ENCODE results near the gene ZNF367.
"Not testable (repeated sequence)": the region's sequence is repeated elsewhere in the genome, so short reads cannot be mapped to it uniquely, and the experiment has no call there.

ZNF367 gene

GRCh38 chr9:96398582-96399324 lies 19.4 kb downstream of the ZNF367 start:
- no peak for DNase-seq

- no peak for DNase-seq
Observed at GRCh38 chr9:96395964-96396363, 22.2 kb downstream of the ZNF367 start.

GRCh38 chr9:96394832-96395496 lies 23.2 kb downstream of the ZNF367 start:
- no peak for DNase-seq

GRCh38 chr9:96392263-96392662 lies 25.9 kb downstream of the ZNF367 start:
- DNase-seq = no peak

- DNase-seq = no peak
Observed at GRCh38 chr9:96391021-96391765, 27.0 kb downstream of the ZNF367 start.

- no peak for DNase-seq
Observed at GRCh38 chr9:96388144-96388543, 30.0 kb downstream of the ZNF367 start.

GRCh38 chr9:96386157-96386556 lies 32.0 kb downstream of the ZNF367 start:
- DNase-seq = no peak

- DNase-seq = no peak
Observed at GRCh38 chr9:96383165-96383942, 34.8 kb downstream of the ZNF367 start, which contains the start of gene SLC35D2. Gene SLC35D2 (minus strand): TSS chr9:96383711. CDS start chr9:96383634, 77 bp downstream.

- no peak for DNase-seq
Observed at GRCh38 chr9:96382839-96383164, 35.4 kb downstream of the ZNF367 start.

GRCh38 chr9:96382175-96382574 lies 36.0 kb downstream of the ZNF367 start:
- no peak for DNase-seq

- no peak for DNase-seq
Observed at GRCh38 chr9:96381696-96382095, 36.5 kb downstream of the ZNF367 start.

GRCh38 chr9:96381125-96381524 lies 37.0 kb downstream of the ZNF367 start:
- DNase-seq = no peak

- DNase-seq = no peak
Observed at GRCh38 chr9:96379461-96379860, 38.7 kb downstream of the ZNF367 start.

- no peak for DNase-seq
Observed at GRCh38 chr9:96378187-96378586, 40.0 kb downstream of the ZNF367 start.

- DNase-seq = no peak
Observed at GRCh38 chr9:96376891-96377874, 41.0 kb downstream of the ZNF367 start.

GRCh38 chr9:96375507-96375906 lies 42.7 kb downstream of the ZNF367 start:
- not testable (repeated sequence) for DNase-seq

- no peak for DNase-seq
Observed at GRCh38 chr9:96367943-96368342, 50.2 kb downstream of the ZNF367 start.

GRCh38 chr9:96363175-96363967 lies 54.8 kb downstream of the ZNF367 start:
- DNase-seq = no peak

GRCh38 chr9:96362119-96362518 lies 56.1 kb downstream of the ZNF367 start:
- not testable (repeated sequence) for DNase-seq

GRCh38 chr9:96361668-96362067 lies 56.5 kb downstream of the ZNF367 start:
- no peak for DNase-seq

GRCh38 chr9:96360976-96361375 lies 57.2 kb downstream of the ZNF367 start:
- DNase-seq = no peak

Measured in effector CD4-positive, alpha-beta T cell (primary cell).